ENCODE results near the gene TMEM41B. TPM values are rescaled to one million over a fixed set of nuclear protein-coding genes. Genes with fewer than 3 reads are reported as not detected.
A peak's percentile ranks its signal among the peaks of the same experiment; 100 is the strongest.

TMEM41B gene
- total RNA-seq, 2 donors from 2014 or later: 41.7 to 64.5 TPM

GRCh38 chr11:9285850-9286587 lies 28.4 kb downstream of the TMEM41B start:
- no peak for DNase-seq
- Histone ChIP-seq H3K4me1 (no peaks in the 10 kb centered on the region), H3K27me3 (no peaks in the 10 kb centered on the region), H3K4me3 (no peak overlapping the region), H3K36me3 (no peaks in the 10 kb centered on the region), H3K9ac (ENCODE audit: low read depth in 2 of 2, low read length in 2 of 2) (no peak overlapping the region), H3K9me3 (no peaks in the 10 kb centered on the region), H3K27ac (no peak overlapping the region)
- intact Hi-C loops (cut with DNase I): no loop called here
- TF ChIP-seq CTCF (IDR thresholded peaks at IDR 0.05): no peak

GRCh38 chr11:9280655-9281301 lies 33.6 kb downstream of the TMEM41B start:
- H3K9me3 ChIP-seq: no peaks in the 10 kb centered on the region
- no peaks in the 10 kb centered on the region for H3K4me1 ChIP-seq
- H3K9ac ChIP-seq (ENCODE audit: low read depth in 2 of 2, low read length in 2 of 2): no peak overlapping the region
- no peak overlapping the region for H3K4me3 ChIP-seq
- no peaks in the 10 kb centered on the region for H3K36me3 ChIP-seq
- TF ChIP-seq CTCF (IDR thresholded peaks at IDR 0.05): no peak
- no peak overlapping the region for H3K27ac ChIP-seq
- DNase-seq: peak; percentile 62
- H3K27me3 ChIP-seq: no peaks in the 10 kb centered on the region
- intact Hi-C loops (cut with DNase I): no loop called here

- Histone ChIP-seq H3K9ac (ENCODE audit: low read depth in 2 of 2, low read length in 2 of 2) (no peak overlapping the region), H3K4me1 (no peaks in the 10 kb centered on the region), H3K4me3 (no peak overlapping the region), H3K9me3 (no peaks in the 10 kb centered on the region), H3K27me3 (no peaks in the 10 kb centered on the region), H3K27ac (no peak overlapping the region), H3K36me3 (no peaks in the 10 kb centered on the region)
- intact Hi-C loops (cut with DNase I): no loop called here
- TF ChIP-seq CTCF (IDR thresholded peaks at IDR 0.05): no peak
- no peak for DNase-seq
These were observed 37.2 kb downstream of the TMEM41B start for GRCh38 chr11:9277176-9277575.

- TF ChIP-seq CTCF (IDR thresholded peaks at IDR 0.05): no peak
- no peak overlapping the region for H3K27ac ChIP-seq
- no peaks in the 10 kb centered on the region for H3K36me3 ChIP-seq
- no peak overlapping the region for H3K9ac ChIP-seq (ENCODE audit: low read depth in 2 of 2, low read length in 2 of 2)
- no peaks in the 10 kb centered on the region for H3K9me3 ChIP-seq
- H3K27me3 ChIP-seq: no peaks in the 10 kb centered on the region
- intact Hi-C loops (cut with DNase I): no loop called here
- H3K4me1 ChIP-seq: no peaks in the 10 kb centered on the region
- DNase-seq: peak; percentile 7
- H3K4me3 ChIP-seq: no peak overlapping the region
These were observed 37.8 kb downstream of the TMEM41B start for GRCh38 chr11:9276571-9276970.

GRCh38 chr11:9274499-9275258 lies 39.7 kb downstream of the TMEM41B start:
- H3K4me3 ChIP-seq: no peak overlapping the region
- no peak for TF ChIP-seq CTCF (IDR thresholded peaks at IDR 0.05)
- no peaks in the 10 kb centered on the region for H3K9me3 ChIP-seq
- no peak overlapping the region for H3K9ac ChIP-seq (ENCODE audit: low read depth in 2 of 2, low read length in 2 of 2)
- no peaks in the 10 kb centered on the region for H3K4me1 ChIP-seq
- H3K27ac ChIP-seq: no peak overlapping the region
- intact Hi-C loops (cut with DNase I): no loop called here
- no peaks in the 10 kb centered on the region for H3K36me3 ChIP-seq
- DNase-seq: no peak
- no peaks in the 10 kb centered on the region for H3K27me3 ChIP-seq
